Naive thymus-derived CD8-positive, alpha-beta T cell (primary cell): ENCODE data around the gene GNGT2. TPM values are rescaled to one million over a fixed set of nuclear protein-coding genes. Genes with fewer than 3 reads are reported as not detected.
A peak's percentile ranks its signal among the peaks of the same experiment; 100 is the strongest.

Experiments
- ATAC-seq, 2 donors: fragments of 150-1000 bp; cut with Tn5 transposase in 1 of 2; sonication (Bioruptor Pico), chemical (Tn5 transposase) in 1 of 2; 1 replicate in 1 of 2; 2 replicates in 1 of 2; pipeline ENCODE4 v1.10.0; 2021; ENCODE audit warnings: mild to moderate bottlenecking in 2 of 2, moderate library complexity in 2 of 2
- POLR2A ChIA-PET: fragments of 350-600 bp; sonication (Branson Sonifier 250); formaldehyde crosslinking; loops from one replicate; lab custom pipeline; 2021; ENCODE audit warnings: antibody characterized with exemption; lab: Charles Lee
- DNase-seq, 10 donors: peaks; one replicate each; pipeline versions ENCODE4 v3.0.0 to v3.0.0-alpha.2; 2020 to 2022
- H3K27ac Mint-ChIP-seq, 10 donors: one replicate each; pipeline ENCODE4 v1.8.0; 2020 to 2022; ENCODE audit warnings: mild to moderate bottlenecking in 10 of 10, mixed read lengths in 10 of 10, moderate library complexity in 4 of 10, inconsistent platforms in 1 of 10
- H3K27me3 Mint-ChIP-seq, 5 donors: one replicate each; pipeline ENCODE4 v1.8.0; 2021 to 2022; ENCODE audit warnings: mixed read lengths in 5 of 5
- H3K36me3 Mint-ChIP-seq, 3 donors: one replicate each; pipeline ENCODE4 v1.8.0; 2020 to 2022; ENCODE audit warnings: mixed read lengths in 3 of 3, mild to moderate bottlenecking in 2 of 3, inconsistent platforms in 1 of 3
- H3K4me1 Mint-ChIP-seq, 4 donors: one replicate each; pipeline ENCODE4 v1.8.0; 2021 to 2022; ENCODE audit warnings: mixed read lengths in 4 of 4
- H3K4me3 Mint-ChIP-seq, 10 donors: one replicate each; pipeline ENCODE4 v1.8.0; 2020 to 2022; ENCODE audit warnings: mild to moderate bottlenecking in 10 of 10, mixed read lengths in 10 of 10, moderate library complexity in 6 of 10, inconsistent platforms in 1 of 10
- H3K9me3 Mint-ChIP-seq, 9 donors: one replicate each; pipeline ENCODE4 v1.8.0; 2020 to 2022; ENCODE audit warnings: mixed read lengths in 9 of 9, mild to moderate bottlenecking in 3 of 9, inconsistent platforms in 1 of 9, moderate library complexity in 1 of 9
- polyA plus RNA-seq, 3 donors: library from polyadenylated mRNA; unstranded; fragments of 300-500 nt; fragmentation: Illumina TruSeq; gene quantifications; one replicate each; pipeline ENCODE4 v1.2.3, GENCODE V29; 2021
- total RNA-seq, 8 experiments: library from RNA in 2 of 8; stranded (reverse) in 2 of 8; gene quantifications; one replicate each; pipeline ENCODE4 v1.2.3 and lab custom pipeline; 2021 to 2026

The GNGT2 gene
- total and polyA plus RNA-seq, 5 experiments from 2014 or later: 4.7 to 25.8 (median 14.7) TPM

DNA sequence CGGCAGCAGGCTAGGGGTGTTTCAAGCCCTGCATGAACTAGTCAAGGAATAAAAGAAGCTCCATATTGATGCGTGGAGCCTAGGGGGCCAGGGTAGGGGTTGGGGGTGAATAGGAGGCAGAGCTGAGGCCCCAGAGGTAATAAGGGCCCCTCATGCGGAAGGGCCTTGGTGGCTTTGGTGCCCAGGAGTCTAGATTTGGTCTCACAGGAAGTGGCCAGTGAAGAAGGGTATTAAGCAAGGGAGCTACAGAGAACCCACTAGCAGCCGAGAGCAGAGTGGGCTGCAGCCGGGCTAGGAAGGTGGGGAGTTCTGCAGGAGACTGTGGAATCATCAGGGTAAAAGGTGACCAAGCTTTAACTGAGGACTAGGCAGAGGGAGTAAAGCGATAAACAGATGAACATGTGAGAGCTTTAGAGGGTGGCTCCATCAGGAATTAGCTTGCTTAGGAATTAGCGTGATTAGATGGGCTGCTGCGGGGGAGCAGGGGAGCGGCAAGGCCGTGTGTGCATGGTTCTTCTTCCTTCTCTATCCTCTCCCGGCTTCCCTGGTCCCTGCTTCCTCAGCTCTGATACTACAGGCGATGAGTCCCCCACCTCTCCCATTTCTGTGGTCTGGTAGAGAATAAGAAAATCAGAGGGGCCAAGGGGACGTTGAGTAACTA, 9.8 kb downstream of the GNGT2 start:
- POLR2A ChIA-PET: interaction anchor here (0.5 to 4.7 kb wide), 6 partner anchors 8 to 262 kb away, joined by 3 to 37 read pairs (median 6); partner anchors contain the start of genes ABI3 and GNGT2
- H3K27me3 Mint-ChIP-seq: no peaks in the 10 kb centered on the region
- H3K4me1 Mint-ChIP-seq: peaks cover 4 to 9% (median 6%) of the 10 kb centered on the region in 4 donors
- ATAC-seq (no peak), DNase-seq (no peak)
- peaks cover 0 to 5% (median 4%) of the 10 kb centered on the region in 3 donors for H3K36me3 Mint-ChIP-seq
- H3K9me3 Mint-ChIP-seq: no peaks in the 10 kb centered on the region
- H3K27ac Mint-ChIP-seq: peak overlapping the region in 2 of 10 donors; percentile 15 to 56
- H3K4me3 Mint-ChIP-seq: no peak overlapping the region

DNA sequence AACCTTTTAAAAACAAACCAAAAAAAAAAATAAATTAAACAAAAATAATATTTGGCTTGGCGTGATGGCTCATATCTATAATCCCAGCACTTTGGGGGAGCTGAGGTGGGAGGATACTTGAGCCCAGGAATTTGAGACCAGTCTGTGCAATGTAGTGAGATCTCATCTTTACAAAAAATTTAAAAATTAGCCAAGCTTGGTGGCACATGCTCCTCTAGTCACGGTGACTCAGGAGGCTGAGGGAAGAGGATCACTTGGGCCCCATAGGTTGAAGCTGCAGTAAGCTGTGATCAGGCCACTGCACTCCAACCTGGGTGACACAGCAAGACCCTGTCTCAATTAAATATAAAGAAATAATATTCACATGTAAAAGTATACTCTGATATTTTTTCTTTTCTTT, 12.2 kb downstream of the GNGT2 start:
- H3K4me3 Mint-ChIP-seq: no peak overlapping the region
- H3K36me3 Mint-ChIP-seq: peaks cover 0 to 5% (median 2%) of the 10 kb centered on the region in 3 donors
- H3K4me1 Mint-ChIP-seq: peaks cover 7 to 18% (median 11%) of the 10 kb centered on the region in 4 donors
- H3K27ac Mint-ChIP-seq: no peak overlapping the region
- DNase-seq: no peak
- POLR2A ChIA-PET: interaction anchor here (0.5 to 4.7 kb wide), 5 partner anchors 13 to 545 kb away, joined by 3 to 37 read pairs (median 3); partner anchors contain the start of genes ABI3 and GNGT2
- ATAC-seq: no peak
- H3K27me3 Mint-ChIP-seq: no peaks in the 10 kb centered on the region
- H3K9me3 Mint-ChIP-seq: no peaks in the 10 kb centered on the region

- Mint-ChIP-seq H3K4me3 (no peak overlapping the region), H3K36me3 (peaks cover 0 to 3% (median 3%) of the 10 kb centered on the region in 3 donors), H3K27ac (peak overlapping the region in 2 of 10 donors; percentile 17 to 41), H3K4me1 (peaks cover 15 to 25% (median 16%) of the 10 kb centered on the region in 4 donors), H3K9me3 (no peaks in the 10 kb centered on the region), H3K27me3 (peaks cover 0 to 2% (median 0%) of the 10 kb centered on the region in 5 donors)
- DNase-seq (no peak), ATAC-seq (no peak)
- POLR2A ChIA-PET: interaction anchor here (0.5 to 4.7 kb wide), 4 partner anchors 14 to 545 kb away, joined by 3 to 37 read pairs (median 3); partner anchors contain the start of genes ABI3 and GNGT2
Measured at GRCh38 chr17:49197346-49197998, 12.9 kb downstream of the GNGT2 start.

- H3K27ac Mint-ChIP-seq: peak overlapping the region in 1 of 10 donors; percentile 1
- DNase-seq (no peak), ATAC-seq (no peak)
- peaks cover 0 to 5% (median 0%) of the 10 kb centered on the region in 9 donors for H3K9me3 Mint-ChIP-seq
- H3K4me1 Mint-ChIP-seq: peaks cover 23 to 33% (median 24%) of the 10 kb centered on the region in 4 donors
- peaks cover 0 to 7% (median 3%) of the 10 kb centered on the region in 3 donors for H3K36me3 Mint-ChIP-seq
- POLR2A ChIA-PET: interaction anchor here (0.6 to 0.9 kb wide), 2 partner anchors 12 to 117 kb away, joined by 4 read pairs; no protein-coding TSS in a partner anchor
- H3K27me3 Mint-ChIP-seq: peaks cover 0 to 8% (median 0%) of the 10 kb centered on the region in 5 donors
- H3K4me3 Mint-ChIP-seq: no peak overlapping the region
Measured at GRCh38 chr17:49196520-49196919, 13.9 kb downstream of the GNGT2 start.

DNA sequence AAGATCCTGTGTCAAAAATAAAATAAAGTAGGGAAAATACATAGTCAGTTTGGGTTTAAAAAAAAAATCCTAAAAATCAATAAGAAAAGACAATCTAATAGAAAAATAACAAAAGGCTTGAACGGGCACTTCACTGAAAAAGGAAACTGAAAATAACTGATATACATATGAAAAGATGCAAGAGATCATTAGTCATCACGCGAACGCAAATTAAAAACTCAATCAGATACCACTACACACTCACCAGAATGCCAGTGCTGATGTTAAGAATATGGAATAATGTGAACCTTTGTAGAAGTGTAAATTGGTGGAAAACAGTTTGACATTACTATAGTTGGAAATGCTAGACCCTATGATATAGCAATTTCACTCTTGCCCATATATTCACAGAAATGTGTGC, 14.6 kb downstream of the GNGT2 start:
- H3K9me3 Mint-ChIP-seq: peaks cover 0 to 5% (median 0%) of the 10 kb centered on the region in 9 donors
- ATAC-seq: no peak
- peaks cover 25 to 38% (median 28%) of the 10 kb centered on the region in 4 donors for H3K4me1 Mint-ChIP-seq
- H3K36me3 Mint-ChIP-seq: peaks cover 0 to 7% (median 3%) of the 10 kb centered on the region in 3 donors
- H3K4me3 Mint-ChIP-seq: no peak overlapping the region
- no peak for DNase-seq
- H3K27ac Mint-ChIP-seq: peak overlapping the region in 2 of 10 donors; percentile 24 to 42
- POLR2A ChIA-PET: interaction anchor here (0.9 to 6.3 kb wide), 3 partner anchors 13 to 29 kb away, joined by 4 to 195 read pairs (median 112); partner anchors contain the start of genes ABI3 and GNGT2
- peaks cover 0 to 8% (median 0%) of the 10 kb centered on the region in 5 donors for H3K27me3 Mint-ChIP-seq

DNA sequence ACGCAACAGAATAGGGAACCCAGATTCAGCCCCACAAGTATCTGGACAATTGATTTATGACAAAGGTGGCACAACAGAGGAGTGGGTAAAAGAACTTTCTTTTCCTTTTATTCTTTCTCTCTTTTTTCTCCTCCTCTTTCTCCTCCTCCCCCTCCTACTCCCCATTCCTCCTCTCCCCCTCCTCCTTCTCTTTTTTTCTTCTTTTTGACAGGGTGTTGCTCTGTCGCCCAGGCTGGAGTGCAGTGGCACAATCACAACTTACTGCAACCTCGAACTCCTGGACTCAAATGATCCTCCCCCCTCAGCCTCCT, 16.1 kb downstream of the GNGT2 start:
- DNase-seq (no peak), ATAC-seq (no peak)
- H3K4me3 Mint-ChIP-seq: peak overlapping the region; percentile 31 to 98 (median 84)
- peaks cover 0 to 5% (median 0%) of the 10 kb centered on the region in 9 donors for H3K9me3 Mint-ChIP-seq
- H3K4me1 Mint-ChIP-seq: peaks cover 25 to 40% (median 33%) of the 10 kb centered on the region in 4 donors
- H3K27ac Mint-ChIP-seq: peak overlapping the region in 9 of 10 donors; percentile 76 to 100 (median 96)
- H3K36me3 Mint-ChIP-seq: peaks cover 0 to 7% (median 3%) of the 10 kb centered on the region in 3 donors
- H3K27me3 Mint-ChIP-seq: peaks cover 0 to 8% (median 0%) of the 10 kb centered on the region in 5 donors
- POLR2A ChIA-PET: interaction anchor here (0.6 to 6.3 kb wide), 5 partner anchors 10 to 221 kb away, joined by 3 to 195 read pairs (median 22); partner anchors contain the start of genes ABI3, GNGT2, PHB1 and PHOSPHO1

GRCh38 chr17:49193513-49194296, 16.7 kb downstream of the GNGT2 start:
- Mint-ChIP-seq H3K36me3 (peaks cover 0 to 7% (median 3%) of the 10 kb centered on the region in 3 donors), H3K27ac (peak overlapping the region; percentile 96 to 100 (median 97)), H3K4me1 (peaks cover 25 to 40% (median 33%) of the 10 kb centered on the region in 4 donors), H3K27me3 (peaks cover 0 to 8% (median 0%) of the 10 kb centered on the region in 5 donors), H3K4me3 (peak overlapping the region; percentile 90 to 98 (median 94)), H3K9me3 (peaks cover 0 to 5% (median 0%) of the 10 kb centered on the region in 9 donors)
- POLR2A ChIA-PET: interaction anchor here (0.7 to 6.3 kb wide), 8 partner anchors 7 to 569 kb away, joined by 4 to 195 read pairs (median 13); partner anchors contain the start of genes ABI3, GNGT2, PHOSPHO1 and ZNF652
- ATAC-seq: no peak
- peak in 1 of 10 donors; percentile 17 for DNase-seq

DNA sequence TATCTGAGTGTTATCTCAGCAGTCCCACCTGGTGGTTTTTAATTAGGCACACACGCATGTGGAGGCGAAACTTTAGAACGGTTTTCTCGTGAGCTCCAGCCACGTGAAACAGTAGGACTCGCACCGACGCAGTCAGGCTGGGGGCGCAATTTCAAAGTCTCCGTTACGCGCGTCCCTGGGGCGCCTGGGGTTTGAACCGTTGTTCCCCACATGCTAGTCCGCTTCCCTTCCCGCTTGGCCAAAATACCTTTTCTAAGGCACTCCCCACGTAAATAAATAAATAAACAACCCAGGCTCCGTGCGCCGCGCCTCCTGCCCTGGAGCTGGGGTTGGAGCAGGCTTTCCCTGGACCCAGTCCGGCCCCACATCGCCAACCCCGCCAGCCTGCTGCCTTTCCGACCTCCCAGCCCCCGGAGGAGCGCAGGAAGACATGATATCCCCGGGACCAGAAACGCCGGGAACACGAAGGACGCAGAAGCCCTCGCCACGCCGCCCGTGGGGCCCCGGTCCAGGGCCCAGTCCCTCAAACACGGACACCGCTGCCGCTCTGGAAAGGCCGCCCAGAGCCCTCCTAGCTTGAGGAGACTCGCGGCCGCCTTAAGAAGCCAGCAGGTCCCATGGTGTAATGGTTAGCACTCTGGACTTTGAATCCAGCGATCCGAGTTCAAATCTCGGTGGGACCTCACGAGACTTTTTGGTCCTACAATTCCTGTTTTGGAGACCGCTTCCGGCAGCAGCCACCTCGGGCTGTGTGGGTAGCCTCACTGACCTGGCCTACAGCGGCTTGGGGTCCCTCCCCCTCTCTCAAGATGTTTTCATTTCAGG, 18.2 kb downstream of the GNGT2 start:
- POLR2A ChIA-PET: interaction anchor here (0.9 to 6.3 kb wide), 14 partner anchors 8 to 596 kb away, joined by 3 to 195 read pairs (median 5); partner anchors contain the start of genes ABI3, ATP5MC1, GNGT2 and KAT7
- peak; percentile 76 to 99 (median 86) for DNase-seq
- ATAC-seq: peak; percentile 56 to 61
- Mint-ChIP-seq H3K36me3 (peaks cover 0 to 7% (median 3%) of the 10 kb centered on the region in 3 donors), H3K27me3 (peaks cover 0 to 8% (median 0%) of the 10 kb centered on the region in 5 donors), H3K27ac (peak overlapping the region; percentile 96 to 100 (median 97)), H3K4me1 (peaks cover 23 to 40% (median 33%) of the 10 kb centered on the region in 4 donors), H3K9me3 (peaks cover 0 to 5% (median 0%) of the 10 kb centered on the region in 9 donors), H3K4me3 (peak overlapping the region; percentile 90 to 98 (median 94))

DNA sequence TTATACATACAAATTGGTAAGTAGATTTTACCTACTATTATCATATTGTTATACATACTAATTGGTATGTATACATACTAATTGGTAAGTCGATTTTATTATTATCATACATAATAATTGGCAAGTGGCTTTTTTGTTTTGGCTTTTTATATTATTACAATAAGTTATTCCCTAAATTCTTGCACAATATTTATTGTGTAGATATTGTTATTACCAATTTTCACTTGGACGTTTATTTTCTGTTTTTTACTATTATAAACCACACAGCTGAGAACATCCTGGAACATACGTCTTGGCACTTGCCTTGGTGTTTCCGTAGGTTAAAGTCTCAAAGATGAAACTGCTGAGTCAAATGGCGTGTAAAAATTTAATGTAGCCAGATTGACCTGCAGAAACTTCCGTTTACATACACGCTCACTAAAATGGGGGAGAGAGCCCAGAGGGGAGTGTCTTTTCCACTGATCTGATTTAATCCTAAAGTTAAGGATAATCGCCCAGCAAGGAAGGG, 18.9 kb downstream of the GNGT2 start:
- Mint-ChIP-seq H3K27me3 (peaks cover 0 to 8% (median 0%) of the 10 kb centered on the region in 5 donors), H3K9me3 (peaks cover 0 to 5% (median 0%) of the 10 kb centered on the region in 9 donors), H3K4me1 (peaks cover 21 to 40% (median 33%) of the 10 kb centered on the region in 4 donors), H3K4me3 (peak overlapping the region; percentile 90 to 98 (median 94)), H3K27ac (peak overlapping the region; percentile 96 to 100 (median 97)), H3K36me3 (peaks cover 0 to 7% (median 3%) of the 10 kb centered on the region in 3 donors)
- ATAC-seq (no peak), DNase-seq (no peak)
- POLR2A ChIA-PET: interaction anchor here (1.2 to 6.3 kb wide), 9 partner anchors 9 to 299 kb away, joined by 3 to 195 read pairs (median 8); partner anchors contain the start of genes ABI3, ATP5MC1, GNGT2 and PHOSPHO1

DNA sequence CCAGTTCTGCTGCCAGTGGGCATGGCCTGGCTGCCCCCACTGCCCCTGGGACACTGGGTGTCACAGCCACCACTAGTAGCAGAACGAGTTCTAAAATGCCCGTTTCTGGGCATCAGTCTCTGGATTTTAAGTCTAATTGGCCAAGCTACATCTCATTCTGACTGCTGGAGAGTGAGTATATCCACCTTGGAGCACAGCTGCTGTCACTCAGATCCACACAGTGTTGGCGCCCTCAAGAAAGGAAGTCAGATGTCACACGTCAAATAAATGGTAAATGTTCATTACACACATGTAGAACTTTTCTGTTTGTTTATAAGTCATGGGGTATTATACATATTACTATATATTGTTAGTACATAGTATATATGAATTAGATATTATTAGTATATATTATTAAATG, 19.4 kb downstream of the GNGT2 start:
- ATAC-seq (no peak), DNase-seq (no peak)
- peak overlapping the region in 3 of 10 donors; percentile 19 to 52 (median 28) for H3K4me3 Mint-ChIP-seq
- H3K36me3 Mint-ChIP-seq: peaks cover 3 to 7% (median 4%) of the 10 kb centered on the region in 3 donors
- POLR2A ChIA-PET: interaction anchor here (0.6 to 6.3 kb wide), 5 partner anchors 22 to 131 kb away, joined by 3 to 195 read pairs (median 18); partner anchors contain the start of genes ABI3, GNGT2 and PHOSPHO1
- peaks cover 22 to 40% (median 33%) of the 10 kb centered on the region in 4 donors for H3K4me1 Mint-ChIP-seq
- peak overlapping the region in 5 of 10 donors; percentile 16 to 85 (median 72) for H3K27ac Mint-ChIP-seq
- peaks cover 0 to 8% (median 0%) of the 10 kb centered on the region in 5 donors for H3K27me3 Mint-ChIP-seq
- H3K9me3 Mint-ChIP-seq: peaks cover 0 to 7% (median 0%) of the 10 kb centered on the region in 9 donors
